ENCODE results near the gene NRP1. TPM values are rescaled to one million over a fixed set of nuclear protein-coding genes. Genes with fewer than 3 reads are reported as not detected.

The NRP1 gene
- polyA plus RNA-seq, 2 of the 4 experiments (the other 2 are of a cell fraction) = 121 to 259 TPM

- Histone ChIP-seq H3K27ac (no peak overlapping the region), H3K9me3 (no peaks in the 10 kb centered on the region), H3K4me1 (peaks cover 20% of the 10 kb centered on the region; the same call in 2 of the 3 replicates), H3K4me2 (no peak overlapping the region), H3K4me3 (no peak overlapping the region)
- ATAC-seq (no peak), FAIRE-seq (no peak), DNase-seq (ENCODE audit: low read depth in 1 of 2, low spot score in 1 of 2) (no peak)
- no peak for TF ChIP-seq CHD4 (IDR thresholded peaks at IDR 0.05; ENCODE audit: borderline replicate concordance)
- WGBS (ENCODE audit: missing lambda C conversion rate) = 77% methylated on average over 3 of the region's 3 CpGs
- ChIA-PET CTCF (interaction anchor here (0.6 to 1.1 kb wide), 2 partner anchors 11 to 287 kb away, joined by 3 read pairs; no protein-coding TSS in a partner anchor), POLR2A (no interaction called here)
Measured at GRCh38 chr10:33353853-33354252, 19.4 kb upstream of the NRP1 start.

DNA sequence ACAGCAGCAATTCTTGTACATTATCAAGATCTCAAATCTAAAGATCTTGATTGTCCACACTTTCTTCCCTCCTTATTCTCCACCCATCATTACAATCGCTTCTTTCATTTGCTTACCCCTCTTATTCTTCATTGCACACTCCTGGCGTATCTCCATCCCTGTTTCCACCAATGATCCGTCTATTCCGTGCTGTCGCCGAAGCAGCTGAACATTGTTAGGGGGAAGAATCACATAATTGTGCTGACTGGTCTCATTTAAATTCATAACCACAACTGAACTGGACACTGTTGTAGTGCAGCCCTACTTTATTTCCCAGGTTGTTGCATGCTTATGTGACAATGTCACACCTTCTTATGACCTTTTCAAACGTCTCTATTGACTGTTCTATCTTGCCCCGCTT, 18.9 kb upstream of the NRP1 start:
- no peak overlapping the region for H3K4me2 ChIP-seq
- FAIRE-seq (no peak), ATAC-seq (no peak), DNase-seq (ENCODE audit: low read depth in 1 of 2, low spot score in 1 of 2) (no peak)
- TF ChIP-seq MAFK (IDR thresholded peaks at IDR 0.05; ENCODE audit: partially characterized antibody) (peak; percentile 53), CHD2 (IDR thresholded peaks at IDR 0.05; ENCODE audit: low read length, partially characterized antibody) (no peak), SMC3 (IDR thresholded peaks at IDR 0.05) (no peak), HOXB5 (CRISPR knock-in tag; IDR thresholded peaks at IDR 0.05) (no peak), HEYL (CRISPR knock-in tag; IDR thresholded peaks at IDR 0.05) (no peak), CEBPB (IDR thresholded peaks at IDR 0.05) (no peak), MYC (IDR thresholded peaks at IDR 0.05; ENCODE audit: borderline replicate concordance, low read length) (no peak)
- TF ChIP-seq, protein P1, sequence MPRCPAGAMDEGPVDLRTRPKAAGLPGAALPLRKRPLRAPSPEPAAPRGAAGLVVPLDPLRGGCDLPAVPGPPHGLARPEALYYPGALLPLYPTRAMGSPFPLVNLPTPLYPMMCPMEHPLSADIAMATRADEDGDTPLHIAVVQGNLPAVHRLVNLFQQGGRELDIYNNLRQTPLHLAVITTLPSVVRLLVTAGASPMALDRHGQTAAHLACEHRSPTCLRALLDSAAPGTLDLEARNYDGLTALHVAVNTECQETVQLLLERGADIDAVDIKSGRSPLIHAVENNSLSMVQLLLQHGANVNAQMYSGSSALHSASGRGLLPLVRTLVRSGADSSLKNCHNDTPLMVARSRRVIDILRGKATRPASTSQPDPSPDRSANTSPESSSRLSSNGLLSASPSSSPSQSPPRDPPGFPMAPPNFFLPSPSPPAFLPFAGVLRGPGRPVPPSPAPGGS (IDR thresholded peaks at IDR 0.05) = no peak
- H3K4me1 ChIP-seq = peaks cover 20% of the 10 kb centered on the region; the same call in 2 of the 3 replicates
- ChIA-PET CTCF (interaction anchor here (1.1 kb wide), 1 partner anchor 11 kb away, joined by 3 read pairs; no protein-coding TSS in a partner anchor), POLR2A (no interaction called here)
- H3K9me3 ChIP-seq = no peaks in the 10 kb centered on the region
- WGBS (ENCODE audit: missing lambda C conversion rate) = 76% methylated on average over 8 of the region's 8 CpGs
- H3K27ac ChIP-seq = no peak overlapping the region
- H3K4me3 ChIP-seq = no peak overlapping the region

- H3K27ac ChIP-seq = peak overlapping the region in 1 of 2 experiments; percentile 22; a peak in 1 of 6 replicates
- ChIA-PET CTCF (no interaction called here), POLR2A (no interaction called here)
- no peak overlapping the region for H3K4me3 ChIP-seq
- DNase-seq (ENCODE audit: low read depth in 1 of 2, low spot score in 1 of 2) (no peak), FAIRE-seq (no peak), ATAC-seq (no peak)
- peak overlapping the region; percentile 23 for H3K4me2 ChIP-seq
- no peaks in the 10 kb centered on the region for H3K9me3 ChIP-seq
- H3K4me1 ChIP-seq = peaks cover 20% of the 10 kb centered on the region; the same call in 2 of the 3 replicates
- 85% methylated on average over 3 of the region's 3 CpGs for WGBS (ENCODE audit: missing lambda C conversion rate)
- TF ChIP-seq EHF (CRISPR knock-in tag; IDR thresholded peaks at IDR 0.05) (no peak), HEYL (CRISPR knock-in tag; IDR thresholded peaks at IDR 0.05) (no peak), JUN (IDR thresholded peaks at IDR 0.05) (no peak), CHD4 (IDR thresholded peaks at IDR 0.05; ENCODE audit: borderline replicate concordance) (no peak)
Measured at GRCh38 chr10:33352615-33353014, 18.1 kb upstream of the NRP1 start.

GRCh38 chr10:33352175-33352574, 17.7 kb upstream of the NRP1 start:
- 75% methylated on average over 3 of the region's 3 CpGs for WGBS (ENCODE audit: missing lambda C conversion rate)
- peak; percentile 7 for FAIRE-seq
- H3K9me3 ChIP-seq = no peaks in the 10 kb centered on the region
- H3K4me3 ChIP-seq = no peak overlapping the region
- DNase-seq (ENCODE audit: low read depth in 1 of 2, low spot score in 1 of 2) = no peak
- H3K27ac ChIP-seq = peak overlapping the region in 1 of 2 experiments; percentile 22; a peak in 1 of 6 replicates
- no peak for TF ChIP-seq FOSB (CRISPR knock-in tag; IDR thresholded peaks at IDR 0.05)
- no peak for TF ChIP-seq ZFP36 (IDR thresholded peaks at IDR 0.05; ENCODE audit: borderline replicate concordance, partially characterized antibody)
- no peak for TF ChIP-seq ZNF302 (CRISPR knock-in tag; IDR thresholded peaks at IDR 0.05)
- no peak for TF ChIP-seq JUN (IDR thresholded peaks at IDR 0.05)
- no peak; a peak in 2 of 6 replicates for ATAC-seq
- CTCF ChIA-PET = no interaction called here
- H3K4me2 ChIP-seq = peak overlapping the region; percentile 23
- POLR2A ChIA-PET = no interaction called here
- peaks cover 23% of the 10 kb centered on the region; the same call in 2 of the 3 replicates for H3K4me1 ChIP-seq

GRCh38 chr10:33350041-33350440, 15.6 kb upstream of the NRP1 start:
- no peak for TF ChIP-seq CEBPB (IDR thresholded peaks at IDR 0.05)
- no peak for TF ChIP-seq POLR2AphosphoS2 (conservative IDR thresholded peaks at IDR 0.05; ENCODE audit: low read length)
- TF ChIP-seq FOSB (CRISPR knock-in tag; IDR thresholded peaks at IDR 0.05) = no peak
- no peak for TF ChIP-seq FOSL2 (IDR thresholded peaks at IDR 0.05)
- no peak for TF ChIP-seq FOSL2 (CRISPR knock-in tag; IDR thresholded peaks at IDR 0.05)
- TF ChIP-seq KDM1A (IDR thresholded peaks at IDR 0.05; ENCODE audit: low read depth) = no peak
- no peak for TF ChIP-seq EP300 (IDR thresholded peaks at IDR 0.05)
- TF ChIP-seq NR3C1 (IDR thresholded peaks at IDR 0.05) = no peak
- no peak for TF ChIP-seq RARB (CRISPR knock-in tag; IDR thresholded peaks at IDR 0.05)
- TF ChIP-seq TP53 (CRISPR knock-in tag; IDR thresholded peaks at IDR 0.05) = no peak
- TF ChIP-seq ESRRA (IDR thresholded peaks at IDR 0.05; ENCODE audit: borderline replicate concordance, low read length) = no peak
- no peak for TF ChIP-seq HMGXB4 (CRISPR knock-in tag; IDR thresholded peaks at IDR 0.05; ENCODE audit: borderline replicate concordance)
- TF ChIP-seq EHMT2 (IDR thresholded peaks at IDR 0.05; ENCODE audit: low read depth) = no peak
- FAIRE-seq (no peak), DNase-seq (ENCODE audit: low read depth in 1 of 2, low spot score in 1 of 2) (no peak), ATAC-seq (no peak)
- no peaks in the 10 kb centered on the region for H3K9me3 ChIP-seq
- H3K27ac ChIP-seq = no peak overlapping the region
- no peak overlapping the region for H3K4me2 ChIP-seq
- ChIA-PET POLR2A (no interaction called here), CTCF (no interaction called here)
- WGBS (ENCODE audit: missing lambda C conversion rate) = 54% methylated on average over 2 of the region's 2 CpGs
- H3K4me1 ChIP-seq = peaks cover 25% of the 10 kb centered on the region; the same call in 2 of the 3 replicates
- no peak overlapping the region for H3K4me3 ChIP-seq
